Spleen (tissue), 7 donors: ENCODE results near the gene OPRL1.

ENCODE experiments used
- CTCF ChIP-seq, 11 experiments: fragments of 200-600 bp in 7 of 11; fragments of 450-650 bp in 4 of 11; sonication (generic) in 4 of 11; IDR thresholded peaks in 8 of 11; conservative IDR thresholded peaks in 3 of 11; 1 replicate in 7 of 11; 2 replicates in 4 of 11; pipeline versions ENCODE4 v1.4.0 to v1.8.0; 2016 to 2021; ENCODE audit warnings: antibody characterized with exemption in 11 of 11, inconsistent platforms in 4 of 11, mild to moderate bottlenecking in 1 of 11
- POLR2A ChIP-seq, 3 donors: fragments of 450-650 bp; IDR thresholded peaks; one replicate each; pipeline ENCODE4 v1.5.1; 2017; ENCODE audit warnings: antibody characterized with exemption in 3 of 3, mild to moderate bottlenecking in 1 of 3
- donor health status: DM: no; HTN: no; CAD: no; lungs with moderate emphysema.
- donor health status: DM: no; HTN: no; CAD: no.
- donor health status: DM: no; HTN: no; CAD: no.

- TF ChIP-seq CTCF (IDR thresholded peaks at IDR 0.05 in 8 of 11, conservative IDR thresholded peaks at IDR 0.05 in 3 of 11), result no peak
- TF ChIP-seq POLR2A (IDR thresholded peaks at IDR 0.05), result no peak
Observed at GRCh38 chr20:64051033-64051452, 28.8 kb upstream of the OPRL1 start.
